Hepatocyte (in vitro differentiated cells): ENCODE data around the gene TOE1.

ENCODE experiments used
- CTCF ChIP-seq: fragments of 200-600 bp; sonication (generic); IDR thresholded peaks from 2 replicates; pipeline ENCODE4 v1.5.1; 2016; ENCODE audit warnings: antibody characterized with exemption, mild to moderate bottlenecking; ENCODE audit not compliant: poor library complexity
- EZH2 ChIP-seq: fragments of 200-600 bp; sonication (generic); IDR thresholded peaks from 2 replicates; pipeline ENCODE4 v1.6.1; 2016; ENCODE audit warnings: antibody characterized with exemption, mild to moderate bottlenecking, borderline replicate concordance
- EZH2phosphoT487 ChIP-seq: fragments of 200-600 bp; sonication (generic); IDR thresholded peaks from one replicate; pipeline ENCODE4 v1.6.1; 2018; ENCODE audit warnings: antibody characterized with exemption, mild to moderate bottlenecking, low read depth, moderate library complexity; ENCODE audit not compliant: unreplicated experiment, severe bottlenecking

DNA sequence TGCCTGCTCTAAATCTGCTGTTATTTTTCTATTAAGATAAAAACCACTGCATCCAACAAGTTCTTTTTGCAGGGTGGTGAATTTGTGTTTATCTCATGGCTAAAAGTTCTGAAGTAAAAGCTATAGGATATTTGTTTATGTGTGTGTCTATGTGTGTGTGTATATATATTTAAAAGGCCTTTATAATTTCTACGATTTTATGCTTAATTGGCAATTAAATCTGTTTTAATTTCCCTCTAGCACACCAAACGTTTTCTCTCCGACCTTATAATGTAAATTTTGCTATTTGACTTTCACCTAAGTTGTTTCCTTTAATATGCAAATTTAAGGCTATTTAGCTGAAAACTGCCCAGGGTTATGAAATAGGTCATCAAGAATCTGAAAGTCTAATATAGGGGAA lies 33.1 kb upstream of the TOE1 start:
- no peak for TF ChIP-seq EZH2
- TF ChIP-seq CTCF, result no peak
- TF ChIP-seq EZH2phosphoT487, result no peak
